Neural crest cell (in vitro differentiated cells): ENCODE results near the gene FGF6. TPM values are rescaled to one million over a fixed set of nuclear protein-coding genes. Genes with fewer than 3 reads are reported as not detected.
A peak's percentile ranks its signal among the peaks of the same experiment; 100 is the strongest.

ENCODE experiments used
- DNase-seq: peaks from one replicate; pipeline ENCODE4 v3.0.0; 2021; ENCODE audit warnings: low read depth, mixed read lengths, low spot score
- H3K27ac Mint-ChIP-seq: one replicate; pipeline ENCODE4 v1.8.0; 2021; ENCODE audit warnings: mild to moderate bottlenecking, mixed read lengths; ENCODE audit not compliant: unreplicated experiment
- H3K27me3 Mint-ChIP-seq: 2 replicates; pipeline ENCODE4 v1.8.0; 2021; ENCODE audit warnings: low read depth, mild to moderate bottlenecking, mixed read lengths
- H3K36me3 Mint-ChIP-seq: 2 replicates; pipeline ENCODE4 v1.8.0; 2021; ENCODE audit warnings: low read depth, mild to moderate bottlenecking, mixed read lengths
- H3K4me1 Mint-ChIP-seq: 2 replicates; pipeline ENCODE4 v1.8.0; 2021; ENCODE audit warnings: mixed read lengths
- H3K4me3 Mint-ChIP-seq: one replicate; pipeline ENCODE4 v1.8.0; 2021; ENCODE audit warnings: mild to moderate bottlenecking, mixed read lengths
- H3K9me3 Mint-ChIP-seq: 2 replicates; pipeline ENCODE4 v1.8.0; 2021; ENCODE audit warnings: mixed read lengths
- total RNA-seq: library from RNA; stranded (reverse); gene quantifications from 2 replicates; pipeline ENCODE4 v1.2.1, GENCODE V29; 2021
- TF ChIP-seq, protein P1 (sequence below): fragments of 200-600 bp; sonication (generic); conservative IDR thresholded peaks from 2 replicates; pipeline ENCODE4 v1.5.0; 2021; ENCODE audit warnings: antibody characterized with exemption, mild to moderate bottlenecking

The FGF6 gene
- total RNA-seq, 1 donor from 2014 or later: not detected

GRCh38 chr12:4423528-4424195 is 22.0 kb downstream of the FGF6 start:
- no peak for DNase-seq
- H3K4me3 Mint-ChIP-seq: no peak overlapping the region
- no peaks in the 10 kb centered on the region for H3K4me1 Mint-ChIP-seq
- no peak overlapping the region for H3K27ac Mint-ChIP-seq
- H3K27me3 Mint-ChIP-seq: peaks cover 4% of the 10 kb centered on the region
- no peaks in the 10 kb centered on the region for H3K36me3 Mint-ChIP-seq
- TF ChIP-seq, protein P1, sequence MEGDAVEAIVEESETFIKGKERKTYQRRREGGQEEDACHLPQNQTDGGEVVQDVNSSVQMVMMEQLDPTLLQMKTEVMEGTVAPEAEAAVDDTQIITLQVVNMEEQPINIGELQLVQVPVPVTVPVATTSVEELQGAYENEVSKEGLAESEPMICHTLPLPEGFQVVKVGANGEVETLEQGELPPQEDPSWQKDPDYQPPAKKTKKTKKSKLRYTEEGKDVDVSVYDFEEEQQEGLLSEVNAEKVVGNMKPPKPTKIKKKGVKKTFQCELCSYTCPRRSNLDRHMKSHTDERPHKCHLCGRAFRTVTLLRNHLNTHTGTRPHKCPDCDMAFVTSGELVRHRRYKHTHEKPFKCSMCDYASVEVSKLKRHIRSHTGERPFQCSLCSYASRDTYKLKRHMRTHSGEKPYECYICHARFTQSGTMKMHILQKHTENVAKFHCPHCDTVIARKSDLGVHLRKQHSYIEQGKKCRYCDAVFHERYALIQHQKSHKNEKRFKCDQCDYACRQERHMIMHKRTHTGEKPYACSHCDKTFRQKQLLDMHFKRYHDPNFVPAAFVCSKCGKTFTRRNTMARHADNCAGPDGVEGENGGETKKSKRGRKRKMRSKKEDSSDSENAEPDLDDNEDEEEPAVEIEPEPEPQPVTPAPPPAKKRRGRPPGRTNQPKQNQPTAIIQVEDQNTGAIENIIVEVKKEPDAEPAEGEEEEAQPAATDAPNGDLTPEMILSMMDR: no peak
- no peaks in the 10 kb centered on the region for H3K9me3 Mint-ChIP-seq

DNA sequence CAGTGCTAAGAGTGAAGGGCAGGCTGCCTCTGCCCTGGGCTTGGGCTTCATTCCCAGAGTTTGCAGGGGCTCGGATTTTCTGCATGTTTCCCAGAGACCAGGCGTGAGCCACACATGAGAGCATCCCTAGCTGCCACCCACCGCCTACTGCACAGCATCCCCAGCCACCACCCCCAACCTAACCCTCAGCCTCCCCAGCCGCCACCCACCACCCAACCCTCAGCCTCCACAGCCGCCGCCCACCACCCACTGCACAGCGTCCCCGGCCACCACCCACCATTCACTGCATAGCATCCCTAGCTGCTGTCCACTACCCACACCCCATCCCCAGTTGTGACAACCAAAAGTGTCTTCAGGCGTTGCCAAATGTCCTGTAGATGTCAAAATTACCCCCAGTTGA is 22.6 kb downstream of the FGF6 start:
- Mint-ChIP-seq H3K27ac (no peak overlapping the region), H3K9me3 (no peaks in the 10 kb centered on the region), H3K4me3 (no peak overlapping the region), H3K4me1 (no peaks in the 10 kb centered on the region), H3K27me3 (peaks cover 9% of the 10 kb centered on the region), H3K36me3 (no peaks in the 10 kb centered on the region)
- TF ChIP-seq, protein P1: no peak
- no peak for DNase-seq

DNA sequence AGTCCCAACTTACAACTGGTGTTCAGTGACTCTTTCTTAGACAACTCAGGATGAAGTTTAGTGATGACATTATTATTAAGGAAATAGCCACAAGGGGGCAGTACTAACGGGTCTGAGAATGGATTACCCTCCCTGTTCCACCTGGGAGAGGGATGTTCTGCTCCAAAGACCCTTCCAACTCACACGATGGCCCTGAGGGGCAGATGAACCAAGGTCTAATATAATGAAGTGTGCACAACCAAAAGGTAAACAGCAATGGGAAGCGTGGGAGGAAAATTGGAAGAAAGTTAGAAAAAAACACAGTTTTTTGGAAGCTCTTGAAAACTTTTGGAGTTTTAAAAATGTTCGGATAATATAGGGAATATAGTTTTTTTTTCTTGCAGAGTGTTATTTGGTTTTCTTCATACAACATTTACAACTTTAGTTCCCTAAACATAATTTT is 24.0 kb downstream of the FGF6 start:
- DNase-seq: peak; percentile 46
- no peaks in the 10 kb centered on the region for H3K9me3 Mint-ChIP-seq
- no peak overlapping the region for H3K27ac Mint-ChIP-seq
- no peaks in the 10 kb centered on the region for H3K4me1 Mint-ChIP-seq
- TF ChIP-seq, protein P1: peak; percentile 90
- peaks cover 17% of the 10 kb centered on the region for H3K27me3 Mint-ChIP-seq
- H3K4me3 Mint-ChIP-seq: no peak overlapping the region
- H3K36me3 Mint-ChIP-seq: no peaks in the 10 kb centered on the region

- H3K27me3 Mint-ChIP-seq: peaks cover 23% of the 10 kb centered on the region
- no peaks in the 10 kb centered on the region for H3K36me3 Mint-ChIP-seq
- no peak for DNase-seq
- H3K4me1 Mint-ChIP-seq: no peaks in the 10 kb centered on the region
- H3K9me3 Mint-ChIP-seq: no peaks in the 10 kb centered on the region
- H3K27ac Mint-ChIP-seq: no peak overlapping the region
- no peak overlapping the region for H3K4me3 Mint-ChIP-seq
- TF ChIP-seq, protein P1: no peak
Observed at GRCh38 chr12:4420138-4420670, 25.4 kb downstream of the FGF6 start.

GRCh38 chr12:4418913-4419312 is 26.7 kb downstream of the FGF6 start:
- TF ChIP-seq, protein P1: no peak
- H3K9me3 Mint-ChIP-seq: no peaks in the 10 kb centered on the region
- no peaks in the 10 kb centered on the region for H3K4me1 Mint-ChIP-seq
- peaks cover 23% of the 10 kb centered on the region for H3K27me3 Mint-ChIP-seq
- no peak for DNase-seq
- H3K36me3 Mint-ChIP-seq: no peaks in the 10 kb centered on the region
- no peak overlapping the region for H3K4me3 Mint-ChIP-seq
- no peak overlapping the region for H3K27ac Mint-ChIP-seq
